MM.1S (cell line): ENCODE results near the gene DHH.

Source experiments
- EZH2 ChIP-seq: fragments of 300-600 bp; sonication (generic); optimal IDR thresholded peaks from 2 replicates; pipeline ENCODE3; 2017; ENCODE audit warnings: low read depth, mild to moderate bottlenecking, antibody characterized with exemption, low read length, mixed read lengths
- EZH2phosphoT487 ChIP-seq: fragments of 300-600 bp; sonication (generic); IDR thresholded peaks from 2 replicates; pipeline ENCODE4 v1.6.1; 2018; ENCODE audit warnings: antibody characterized with exemption, low read length
- TF ChIP-seq, protein P1 (sequence below): fragments of 300-600 bp; sonication (generic); IDR thresholded peaks from 2 replicates; pipeline ENCODE4 v1.5.1; 2016; ENCODE audit warnings: antibody characterized with exemption, low read length, mixed read lengths

DNA sequence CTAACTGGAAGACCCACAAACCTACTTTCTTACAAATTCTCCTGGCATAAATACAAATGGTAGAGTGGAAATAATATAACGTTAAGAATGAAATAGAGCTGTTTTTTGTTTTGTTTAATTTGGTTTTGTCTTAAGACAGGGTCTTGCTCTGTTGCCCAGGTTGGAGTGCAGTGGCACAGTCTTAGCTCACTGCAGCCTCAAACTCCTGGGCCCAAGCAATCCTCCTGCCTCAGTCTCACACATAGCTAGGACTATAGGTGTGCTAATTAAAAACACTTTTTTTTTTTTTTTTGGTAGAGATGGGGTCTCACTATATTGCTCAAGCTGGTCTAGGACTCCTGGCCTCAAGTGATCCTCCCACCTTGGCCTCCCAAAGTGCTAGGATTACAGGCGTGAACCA is 4.1 kb upstream of the DHH start:
- TF ChIP-seq, protein P1, sequence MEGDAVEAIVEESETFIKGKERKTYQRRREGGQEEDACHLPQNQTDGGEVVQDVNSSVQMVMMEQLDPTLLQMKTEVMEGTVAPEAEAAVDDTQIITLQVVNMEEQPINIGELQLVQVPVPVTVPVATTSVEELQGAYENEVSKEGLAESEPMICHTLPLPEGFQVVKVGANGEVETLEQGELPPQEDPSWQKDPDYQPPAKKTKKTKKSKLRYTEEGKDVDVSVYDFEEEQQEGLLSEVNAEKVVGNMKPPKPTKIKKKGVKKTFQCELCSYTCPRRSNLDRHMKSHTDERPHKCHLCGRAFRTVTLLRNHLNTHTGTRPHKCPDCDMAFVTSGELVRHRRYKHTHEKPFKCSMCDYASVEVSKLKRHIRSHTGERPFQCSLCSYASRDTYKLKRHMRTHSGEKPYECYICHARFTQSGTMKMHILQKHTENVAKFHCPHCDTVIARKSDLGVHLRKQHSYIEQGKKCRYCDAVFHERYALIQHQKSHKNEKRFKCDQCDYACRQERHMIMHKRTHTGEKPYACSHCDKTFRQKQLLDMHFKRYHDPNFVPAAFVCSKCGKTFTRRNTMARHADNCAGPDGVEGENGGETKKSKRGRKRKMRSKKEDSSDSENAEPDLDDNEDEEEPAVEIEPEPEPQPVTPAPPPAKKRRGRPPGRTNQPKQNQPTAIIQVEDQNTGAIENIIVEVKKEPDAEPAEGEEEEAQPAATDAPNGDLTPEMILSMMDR: no peak
- TF ChIP-seq EZH2phosphoT487: no peak
- TF ChIP-seq EZH2: no peak
